NB4 (cell line): Measurements from ENCODE around the gene CBLC.

Experiments
- CTCF ChIP-seq: IDR thresholded peaks from one replicate; pipeline ENCODE4 v1.5.1; 2012; ENCODE audit warnings: low read depth, low read length
- MAX ChIP-seq: IDR thresholded peaks from 2 replicates; pipeline ENCODE4 v1.6.1; 2011; ENCODE audit warnings: low read depth, low read length
- MYC ChIP-seq: IDR thresholded peaks from 2 replicates; pipeline ENCODE4 v1.6.1; 2011; ENCODE audit warnings: low read depth, low read length
- POLR2A ChIP-seq: IDR thresholded peaks from 2 replicates; pipeline ENCODE4 v1.6.1; 2011; ENCODE audit warnings: mild to moderate bottlenecking; ENCODE audit not compliant: insufficient read length; ENCODE audit errors: extremely low read depth

GRCh38 chr19:44737238-44738071, 40.2 kb upstream of the CBLC start:
- no peak for TF ChIP-seq CTCF
- no peak for TF ChIP-seq MAX
- TF ChIP-seq POLR2A = no peak
- no peak for TF ChIP-seq MYC
